HepG2 (cell line): Measurements from ENCODE around the gene CALR. TPM values are rescaled to one million over a fixed set of nuclear protein-coding genes. Genes with fewer than 3 reads are reported as not detected.

ENCODE experiments used
- AGO2 ChIP-seq: fragments of 200-400 bp; formaldehyde crosslinking; optimal IDR thresholded peaks from 2 replicates; pipeline ENCODE3; 2017; ENCODE audit warnings: mild to moderate bottlenecking, low read depth, low read length, moderate library complexity
- AKAP8 ChIP-seq: sonication (generic); formaldehyde crosslinking; IDR thresholded peaks from 2 replicates; pipeline ENCODE4 v1.5.1; 2020; ENCODE audit warnings: mild to moderate bottlenecking, missing genetic modification reagents
- EP300 ChIP-seq, 3 experiments: sonication (generic) in 1 of 3; formaldehyde crosslinking in 1 of 3; IDR thresholded peaks; 2 replicates each; pipeline versions ENCODE4 v1.5.1 to v1.6.1; 2011 to 2020; ENCODE audit warnings: low read depth in 2 of 3, low read length in 2 of 3, borderline replicate concordance in 1 of 3, improper control_type of control experiment in 1 of 3, mild to moderate bottlenecking in 1 of 3, missing genetic modification reagents in 1 of 3, moderate library complexity in 1 of 3
- HBP1 ChIP-seq: IDR thresholded peaks from 2 replicates; pipeline ENCODE4 v1.6.1; 2016; ENCODE audit warnings: low read depth, control low read depth
- HOXD1 ChIP-seq: sonication (generic); formaldehyde crosslinking; IDR thresholded peaks from 2 replicates; pipeline ENCODE4 v1.5.0; 2020; ENCODE audit warnings: missing genetic modification reagents
- JDP2 ChIP-seq: sonication (generic); formaldehyde crosslinking; IDR thresholded peaks from 2 replicates; pipeline ENCODE4 v1.8.1; 2022; ENCODE audit warnings: missing genetic modification reagents, borderline replicate concordance
- LBX2 ChIP-seq: sonication (generic); formaldehyde crosslinking; IDR thresholded peaks from 2 replicates; pipeline ENCODE4 v1.5.0; 2020; ENCODE audit warnings: missing genetic modification reagents, mild to moderate bottlenecking, borderline replicate concordance
- NPAS2 ChIP-seq: sonication (generic); formaldehyde crosslinking; IDR thresholded peaks from 2 replicates; pipeline ENCODE4 v1.8.0; 2022; ENCODE audit warnings: mild to moderate bottlenecking, missing genetic modification reagents, borderline replicate concordance
- RORA ChIP-seq: sonication (generic); formaldehyde crosslinking; IDR thresholded peaks from 2 replicates; pipeline ENCODE4 v1.5.0; 2020; ENCODE audit warnings: mild to moderate bottlenecking, missing genetic modification reagents, moderate library complexity
- SKIL ChIP-seq: sonication (generic); formaldehyde crosslinking; IDR thresholded peaks from 2 replicates; pipeline ENCODE4 v1.8.0; 2022; ENCODE audit warnings: missing genetic modification reagents, mild to moderate bottlenecking, moderate library complexity, borderline replicate concordance
- SRY ChIP-seq: sonication (generic); formaldehyde crosslinking; IDR thresholded peaks from 2 replicates; pipeline ENCODE4 v1.8.0; 2022; ENCODE audit warnings: mild to moderate bottlenecking, missing genetic modification reagents
- TCF7L2 ChIP-seq: IDR thresholded peaks from 2 replicates; pipeline ENCODE4 v1.6.1; 2011; ENCODE audit warnings: mild to moderate bottlenecking, low read depth, low read length, moderate library complexity
- ZC3H13 ChIP-seq: sonication (generic); formaldehyde crosslinking; IDR thresholded peaks from 2 replicates; pipeline ENCODE4 v1.8.1; 2023; ENCODE audit warnings: mild to moderate bottlenecking, missing genetic modification reagents, moderate library complexity
- ZNF503 ChIP-seq: sonication (generic); formaldehyde crosslinking; IDR thresholded peaks from 2 replicates; pipeline ENCODE4 v1.4.0; 2020; ENCODE audit warnings: missing genetic modification reagents
- ZNF546 ChIP-seq: sonication (generic); formaldehyde crosslinking; conservative IDR thresholded peaks from 2 replicates; pipeline ENCODE4 v1.8.1; 2023; ENCODE audit warnings: mild to moderate bottlenecking, missing genetic modification reagents
- ZNF7 ChIP-seq: IDR thresholded peaks from 2 replicates; pipeline ENCODE4 v1.6.1; 2016; ENCODE audit warnings: missing biosample characterization, missing genetic modification reagents
- ZNF792 ChIP-seq: IDR thresholded peaks from 2 replicates; pipeline ENCODE4 v1.6.1; 2016
- ZSCAN9 ChIP-seq: IDR thresholded peaks from 2 replicates; pipeline ENCODE4 v1.6.1; 2016; ENCODE audit warnings: borderline replicate concordance
- polyA plus RNA-seq, 8 experiments: library from polyadenylated mRNA; depleted of rRNA in 3 of 8; stranded (reverse) in 7 of 8; unstranded in 1 of 8; fragments of >200 nt; fragmentation: Illumina TruSeq in 4 of 8; extraction: Trizol in 4 of 8; gene quantifications; 2 replicates each; pipeline versions ENCODE4 v1.2.1 to v1.2.3, GENCODE V29; 2011 to 2016; ENCODE audit warnings: low read depth in 4 of 8, missing spikeins in 1 of 8, mixed read lengths in 1 of 8; ENCODE audit not compliant: insufficient read depth in 1 of 8
- total RNA-seq, 5 experiments: library from RNA; depleted of rRNA; stranded (reverse); fragments of >200 nt; fragmentation: Illumina TruSeq; extraction: Trizol; gene quantifications; 2 replicates each; pipeline ENCODE4 v1.2.3, GENCODE V29; 2016; ENCODE audit warnings: low read depth in 1 of 5

CALR gene
- total and polyA plus RNA-seq, 2 of the 13 experiments (the other 11 are each of a cell fraction or from before 2014, with no cell fraction given) = 898 to 934 TPM

GRCh38 chr19:12937927-12938778 is at the start of gene CALR (continued):
- TF ChIP-seq AKAP8 (no peak), HOXD1 (no peak), RORA (CRISPR knock-in tag) (no peak), ZSCAN9 (CRISPR knock-in tag) (peak; percentile 54; the same call in 1 of the 2 replicates), AGO2 (no peak), ZNF503 (no peak; the same call in 1 of the 2 replicates), ZC3H13 (CRISPR knock-in tag) (peak; percentile 59; the same call in 1 of the 2 replicates), EP300 (IDR thresholded peaks at IDR 0.05; ENCODE audit: low read depth in 2 of 2, low read length in 2 of 2) (no peak; a peak in 1 of 4 replicates), EP300 (CRISPR knock-in tag; IDR thresholded peaks at IDR 0.05; ENCODE audit: borderline replicate concordance) (peak; percentile 57), NPAS2 (no peak), SKIL (no peak), ZNF546 (CRISPR knock-in tag) (no peak), ZNF7 (CRISPR knock-in tag) (no peak), HBP1 (CRISPR knock-in tag) (0 out of 2 replicates have a peak, but pooled peaks have one; percentile 40), JDP2 (CRISPR knock-in tag) (no peak), LBX2 (peak; percentile 46; the same call in 1 of the 2 replicates), TCF7L2 (no peak), SRY (no peak), ZNF792 (CRISPR knock-in tag) (no peak)
